ENCODE data around the gene FAM20A. TPM values are rescaled to one million over a fixed set of nuclear protein-coding genes. Genes with fewer than 3 reads are reported as not detected.

The FAM20A gene
- total and polyA plus RNA-seq, 11 donors, result 2.6 to 37.9 (median 8.8) TPM

DNA sequence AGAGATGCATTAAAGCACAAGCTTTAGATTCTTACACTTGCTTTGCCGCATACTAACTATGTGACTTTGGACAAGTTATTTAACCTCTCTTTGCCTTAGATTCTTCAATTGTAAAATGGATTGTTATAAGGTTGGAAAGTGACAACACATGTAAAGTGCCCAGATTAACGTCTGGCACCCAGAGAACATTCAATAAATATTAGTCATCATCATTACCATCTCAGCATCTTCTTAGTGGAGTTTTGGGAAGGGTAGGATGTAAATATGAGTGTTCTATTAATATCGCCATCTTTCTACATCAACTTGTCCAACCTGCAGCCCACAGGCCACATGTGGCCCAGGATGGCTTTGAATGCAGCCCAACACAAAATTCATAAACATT lies 27.4 kb upstream of the FAM20A start:
- TF ChIP-seq POLR2A (IDR thresholded peaks at IDR 0.05) (no peak), CTCF (IDR thresholded peaks at IDR 0.05) (no peak)
- no peak for DNase-seq

GRCh38 chr17:68627956-68628575 lies 26.9 kb upstream of the FAM20A start:
- H3K4me3 ChIP-seq, result no peak overlapping the region
- no peak for TF ChIP-seq CTCF (IDR thresholded peaks at IDR 0.05)
- no peak for TF ChIP-seq POLR2A (IDR thresholded peaks at IDR 0.05)
- DNase-seq, result peak in 1 of 5 donors; percentile 22
- H3K9me3 ChIP-seq, result no peaks in the 10 kb centered on the region
- no peaks in the 10 kb centered on the region for H3K36me3 ChIP-seq
- H3K4me1 ChIP-seq, result peaks cover 0 to 6% (median 0%) of the 10 kb centered on the region in 12 donors
- intact Hi-C loops (cut with DNase I), result loop anchor here in 1 of 10 donors (10.0 kb wide), 1 partner anchor 117 kb away; no protein-coding TSS in a partner anchor
- WGBS, 4 donors, result 42 to 55% (median 49%) methylated on average over 4 of the region's 4 CpGs
- peak in 3 of 4 donors; percentile 42 to 59 (median 46) for ATAC-seq
- no peak overlapping the region for H3K27ac ChIP-seq
- H3K27me3 ChIP-seq, result no peaks in the 10 kb centered on the region

More for the DNA sequence above, 27.4 kb upstream of the FAM20A start:
- peaks cover 0 to 6% (median 0%) of the 10 kb centered on the region in 12 donors for H3K4me1 ChIP-seq
- 87 to 91% (median 89%) methylated on average over 3 of the region's 3 CpGs for WGBS, 4 donors
- no peak overlapping the region for H3K27ac ChIP-seq
- intact Hi-C loops (cut with DNase I), result loop anchor here in 1 of 10 donors (10.0 kb wide), 1 partner anchor 116 kb away; no protein-coding TSS in a partner anchor
- H3K9me3 ChIP-seq, result no peaks in the 10 kb centered on the region
- H3K36me3 ChIP-seq, result no peaks in the 10 kb centered on the region
- no peak overlapping the region for H3K4me3 ChIP-seq
- no peaks in the 10 kb centered on the region for H3K27me3 ChIP-seq
- no peak for ATAC-seq

DNA sequence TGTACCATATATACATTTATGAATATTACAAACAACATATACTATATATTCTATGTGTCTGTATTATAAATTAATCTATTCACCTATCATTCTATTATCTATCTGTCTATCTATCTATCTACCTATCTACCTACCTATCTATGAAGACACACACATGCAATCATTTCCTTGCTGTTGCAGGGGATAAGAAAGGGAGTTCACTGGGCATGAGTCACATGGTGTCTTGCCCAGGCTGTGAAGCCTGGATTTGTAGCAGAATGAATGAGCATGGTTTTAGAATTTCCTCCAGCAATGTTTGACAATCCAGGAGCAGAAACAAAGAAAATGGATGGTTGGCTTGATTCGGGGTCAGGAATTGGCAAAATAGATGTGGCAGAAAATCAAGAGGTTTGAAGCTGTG lies 23.2 kb upstream of the FAM20A start:
- Histone ChIP-seq H3K36me3 (no peaks in the 10 kb centered on the region), H3K27me3 (no peaks in the 10 kb centered on the region), H3K27ac (no peak overlapping the region), H3K4me1 (peaks cover 0 to 6% (median 0%) of the 10 kb centered on the region in 12 donors), H3K9me3 (no peaks in the 10 kb centered on the region), H3K4me3 (no peak overlapping the region)
- ATAC-seq, result no peak
- intact Hi-C loops (cut with DNase I), result loop anchor here in 1 of 10 donors (10.0 kb wide), 1 partner anchor 120 kb away; no protein-coding TSS in a partner anchor
- no peak for DNase-seq
- WGBS, 4 donors, result 96 to 99% (median 97%) methylated on average over 1 of the region's 1 CpG
- TF ChIP-seq CTCF (IDR thresholded peaks at IDR 0.05), result no peak
- TF ChIP-seq POLR2A (IDR thresholded peaks at IDR 0.05), result no peak

DNA sequence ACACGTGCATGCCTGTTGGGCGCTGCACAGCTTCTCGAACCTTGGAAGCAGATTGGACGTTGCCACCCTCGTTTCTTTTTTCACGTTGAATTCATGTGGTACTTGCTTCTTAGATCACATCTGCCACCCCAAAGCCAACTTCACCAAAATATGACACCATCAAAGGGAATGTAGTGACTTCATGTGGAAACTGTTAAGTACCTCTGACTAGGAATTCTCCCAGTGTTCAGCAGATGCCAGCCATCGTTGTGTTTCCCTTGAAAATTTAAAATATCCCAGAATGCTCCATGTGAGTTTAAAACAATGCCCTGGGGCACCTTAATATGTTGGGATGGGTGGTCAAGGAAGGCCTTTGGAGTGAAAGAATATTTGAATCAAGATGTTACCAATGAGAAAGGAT lies 22.6 kb upstream of the FAM20A start:
- Histone ChIP-seq H3K27me3 (no peaks in the 10 kb centered on the region), H3K4me1 (peaks cover 0 to 6% (median 0%) of the 10 kb centered on the region in 12 donors), H3K36me3 (no peaks in the 10 kb centered on the region), H3K9me3 (no peaks in the 10 kb centered on the region), H3K27ac (no peak overlapping the region), H3K4me3 (no peak overlapping the region)
- ATAC-seq (no peak), DNase-seq (no peak)
- 76 to 81% (median 80%) methylated on average over 7 of the region's 7 CpGs for WGBS, 4 donors
- TF ChIP-seq POLR2A (IDR thresholded peaks at IDR 0.05) (no peak), CTCF (IDR thresholded peaks at IDR 0.05) (no peak)
- intact Hi-C loops (cut with DNase I), result loop anchor here in 1 of 10 donors (10.0 kb wide), 1 partner anchor 121 kb away; no protein-coding TSS in a partner anchor

Measured in heart left ventricle (tissue), 16 donors.